Mammary epithelial cell (primary cell): ENCODE measurements around the gene TSPAN1.

Experiments used
- CTCF ChIP-seq, 2 donors: IDR thresholded peaks in 1 of 2; conservative IDR thresholded peaks in 1 of 2; 2 replicates each; pipeline ENCODE4 v1.5.1; 2011 to 2012; ENCODE audit warnings: inconsistent platforms in 2 of 2, low read length in 2 of 2, mild to moderate bottlenecking in 2 of 2, control low read depth in 1 of 2, low read depth in 1 of 2; ENCODE audit not compliant: insufficient read depth in 1 of 2; ENCODE audit errors: extremely low read depth in 1 of 2
- EZH2 ChIP-seq: IDR thresholded peaks from 2 replicates; pipeline ENCODE4 v1.6.1; 2012; ENCODE audit warnings: low read length, inconsistent platforms, borderline replicate concordance

DNA sequence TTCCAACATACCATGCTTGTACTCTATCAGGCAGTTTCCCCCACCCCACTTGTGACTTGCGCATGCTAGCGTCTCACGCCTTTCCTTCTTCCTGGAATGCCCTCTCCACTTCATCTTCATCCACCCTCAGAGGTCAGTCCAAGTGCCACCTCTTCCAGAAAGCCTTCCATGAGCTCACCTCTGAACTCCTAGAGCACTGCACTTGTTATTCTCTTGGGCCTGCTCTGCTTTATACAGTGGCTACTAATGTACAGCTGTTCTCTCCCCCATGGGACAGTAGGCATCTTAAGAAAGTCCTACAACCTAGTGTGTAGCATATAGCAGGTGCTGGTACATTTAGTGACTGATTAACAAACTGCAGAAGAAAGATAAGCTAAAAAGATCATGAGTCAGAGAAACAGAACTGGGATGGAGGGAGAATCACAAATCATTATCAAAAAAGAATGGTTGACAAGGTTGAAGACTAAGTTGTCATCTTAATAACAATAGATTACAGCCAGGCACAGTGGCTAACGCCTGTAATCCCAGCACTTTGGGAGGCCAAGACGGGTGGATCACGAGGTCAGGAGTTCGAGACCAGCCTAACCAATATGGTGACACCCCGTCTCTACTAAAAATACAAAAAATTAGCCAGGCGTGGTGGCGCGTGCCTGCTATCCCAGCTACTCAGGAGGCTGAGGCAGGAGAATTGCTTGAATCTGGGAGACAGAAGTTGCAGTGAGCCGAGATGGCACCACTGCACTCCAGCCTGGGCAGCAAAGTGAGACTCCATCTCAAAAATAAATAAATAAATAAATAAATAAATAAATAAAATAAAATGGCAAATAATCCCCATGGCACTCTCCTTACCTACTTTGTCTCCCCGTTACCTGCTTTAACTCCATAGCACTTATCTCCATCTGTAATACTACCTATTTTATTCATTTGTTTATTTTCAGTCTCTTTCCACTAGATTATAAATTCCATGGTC lies 16.3 kb upstream of the TSPAN1 start:
- no peak for TF ChIP-seq CTCF (conservative IDR thresholded peaks at IDR 0.05 in 1 of 2, IDR thresholded peaks at IDR 0.05 in 1 of 2; ENCODE audit: extremely low read depth in 1 of 2, insufficient read depth in 1 of 2, low read depth in 1 of 2, low read length in 2 of 2)
- TF ChIP-seq EZH2 = no peak
